ENCODE measurements around the gene ART3.

ART3 gene

GRCh38 chr4:76087007-76087769, 12.7 kb downstream of the ART3 start:
- Histone ChIP-seq H3K9me3 (ENCODE audit: severe bottlenecking) (no peaks in the 10 kb centered on the region), H3K4me3 (ENCODE audit: severe bottlenecking) (no peak overlapping the region), H3K36me3 (ENCODE audit: low read depth) (no peaks in the 10 kb centered on the region), H3K27ac (ENCODE audit: poor library complexity, severe bottlenecking) (no peak overlapping the region), H3K27me3 (ENCODE audit: insufficient read depth, poor library complexity, severe bottlenecking) (no peaks in the 10 kb centered on the region), H3K4me1 (ENCODE audit: insufficient read depth, poor library complexity, severe bottlenecking) (peaks cover 13% of the 10 kb centered on the region)
- DNase-seq (ENCODE audit: low spot score) (no peak), ATAC-seq (ENCODE audit: low read depth) (peak; percentile 53; the same call in 2 of the 3 replicates)
- TF ChIP-seq CTCF (IDR thresholded peaks at IDR 0.05; ENCODE audit: poor library complexity, severe bottlenecking): peak; percentile 89

DNA sequence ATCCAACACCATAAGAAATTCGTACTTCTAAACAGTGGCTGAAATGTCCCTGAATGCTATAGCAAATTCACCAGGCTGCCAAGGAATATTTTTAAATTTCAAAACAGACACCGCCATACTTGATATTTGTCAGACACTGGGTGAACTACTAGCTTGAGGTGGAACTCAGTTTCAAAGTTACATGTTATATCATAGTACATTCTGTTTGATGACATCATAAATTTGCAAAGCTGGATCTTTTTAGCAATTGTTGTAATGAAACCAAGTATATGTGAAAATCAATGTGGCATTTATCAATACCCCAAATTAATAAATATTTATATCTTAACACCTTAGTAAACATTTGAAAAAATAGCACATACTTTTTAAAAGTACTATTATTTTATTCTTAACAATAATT, 14.2 kb downstream of the ART3 start:
- H3K4me3 ChIP-seq (ENCODE audit: severe bottlenecking): no peak overlapping the region
- DNase-seq (ENCODE audit: low spot score): no peak
- no peak overlapping the region for H3K27ac ChIP-seq (ENCODE audit: poor library complexity, severe bottlenecking)
- H3K36me3 ChIP-seq (ENCODE audit: low read depth): no peaks in the 10 kb centered on the region
- no peak for ATAC-seq (ENCODE audit: low read depth)
- H3K4me1 ChIP-seq (ENCODE audit: insufficient read depth, poor library complexity, severe bottlenecking): peaks cover 13% of the 10 kb centered on the region
- H3K9me3 ChIP-seq (ENCODE audit: severe bottlenecking): no peaks in the 10 kb centered on the region
- no peak for TF ChIP-seq CTCF (IDR thresholded peaks at IDR 0.05; ENCODE audit: poor library complexity, severe bottlenecking)
- H3K27me3 ChIP-seq (ENCODE audit: insufficient read depth, poor library complexity, severe bottlenecking): no peaks in the 10 kb centered on the region

DNA sequence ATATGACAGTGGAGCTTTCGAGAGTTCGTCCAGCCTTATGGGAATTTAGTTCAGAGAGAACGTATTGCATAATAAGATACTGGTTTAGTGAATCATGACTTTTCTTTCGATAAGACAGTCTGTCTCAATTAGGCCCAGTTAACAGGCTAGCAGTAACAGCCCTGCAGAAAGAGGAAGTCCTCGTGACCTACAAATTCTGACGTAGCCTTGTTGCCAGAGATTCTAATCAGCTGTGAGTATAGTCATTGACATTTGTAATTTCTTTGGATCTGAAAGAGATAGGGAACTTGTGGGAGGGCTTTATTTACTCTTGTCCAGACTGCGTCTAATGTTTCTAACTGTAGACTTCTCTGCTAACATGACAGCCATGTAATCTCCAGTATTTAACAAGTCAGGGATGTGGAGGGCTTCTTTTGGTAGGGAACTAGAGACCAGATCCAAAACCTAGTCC, 15.8 kb downstream of the ART3 start:
- no peak for TF ChIP-seq CTCF (IDR thresholded peaks at IDR 0.05; ENCODE audit: poor library complexity, severe bottlenecking)
- peak overlapping the region; percentile 69 for H3K27ac ChIP-seq (ENCODE audit: poor library complexity, severe bottlenecking)
- H3K4me3 ChIP-seq (ENCODE audit: severe bottlenecking): no peak overlapping the region
- H3K4me1 ChIP-seq (ENCODE audit: insufficient read depth, poor library complexity, severe bottlenecking): peaks cover 13% of the 10 kb centered on the region
- DNase-seq (ENCODE audit: low spot score) (no peak), ATAC-seq (ENCODE audit: low read depth) (peak; percentile 83)
- H3K36me3 ChIP-seq (ENCODE audit: low read depth): no peaks in the 10 kb centered on the region
- no peaks in the 10 kb centered on the region for H3K27me3 ChIP-seq (ENCODE audit: insufficient read depth, poor library complexity, severe bottlenecking)
- no peaks in the 10 kb centered on the region for H3K9me3 ChIP-seq (ENCODE audit: severe bottlenecking)

DNA sequence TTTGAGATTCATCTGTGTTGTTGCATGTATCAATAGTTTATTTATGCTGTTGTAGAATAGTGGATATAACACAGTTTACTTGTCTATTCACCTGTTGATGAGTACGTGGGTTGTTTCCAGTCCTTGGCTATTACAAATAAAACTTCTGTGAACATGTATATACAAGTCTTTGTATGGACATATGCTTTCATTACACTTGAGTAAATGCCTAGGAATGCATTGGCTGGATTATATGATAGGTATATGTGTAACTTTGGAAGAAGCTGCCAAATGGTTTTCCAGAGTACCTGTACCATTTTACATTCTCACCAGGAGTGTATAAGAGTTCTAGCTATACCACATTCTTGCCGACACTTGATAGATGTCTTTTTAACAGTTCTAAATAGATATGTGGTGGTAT, 16.5 kb downstream of the ART3 start:
- DNase-seq (ENCODE audit: low spot score): no peak
- Histone ChIP-seq H3K36me3 (ENCODE audit: low read depth) (no peaks in the 10 kb centered on the region), H3K27ac (ENCODE audit: poor library complexity, severe bottlenecking) (peak overlapping the region; percentile 69), H3K27me3 (ENCODE audit: insufficient read depth, poor library complexity, severe bottlenecking) (no peaks in the 10 kb centered on the region), H3K9me3 (ENCODE audit: severe bottlenecking) (no peaks in the 10 kb centered on the region), H3K4me3 (ENCODE audit: severe bottlenecking) (no peak overlapping the region), H3K4me1 (ENCODE audit: insufficient read depth, poor library complexity, severe bottlenecking) (peaks cover 13% of the 10 kb centered on the region)
- no peak for TF ChIP-seq CTCF (IDR thresholded peaks at IDR 0.05; ENCODE audit: poor library complexity, severe bottlenecking)
- ATAC-seq (ENCODE audit: low read depth): peak; percentile 81

DNA sequence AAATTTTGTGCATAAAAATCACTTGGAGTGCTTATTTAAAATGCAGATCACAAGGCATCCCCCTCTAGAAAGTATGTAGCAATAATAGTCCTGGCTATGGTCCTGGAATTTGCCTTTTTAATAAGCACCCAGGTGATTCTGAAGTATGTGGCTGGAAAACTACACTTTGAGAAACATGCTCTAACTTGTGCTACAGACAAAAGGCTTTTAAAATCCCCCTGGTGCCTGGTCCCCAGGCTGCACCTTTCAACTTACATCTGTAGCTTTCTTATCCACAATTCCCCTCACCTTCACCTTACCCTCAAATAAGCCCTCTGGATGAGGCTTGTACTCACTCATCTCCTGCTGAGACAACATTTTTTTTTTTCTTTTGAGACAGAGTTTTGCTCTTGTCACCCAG, 21.1 kb downstream of the ART3 start:
- Histone ChIP-seq H3K27me3 (ENCODE audit: insufficient read depth, poor library complexity, severe bottlenecking) (no peaks in the 10 kb centered on the region), H3K4me3 (ENCODE audit: severe bottlenecking) (no peak overlapping the region), H3K9me3 (ENCODE audit: severe bottlenecking) (no peaks in the 10 kb centered on the region), H3K36me3 (ENCODE audit: low read depth) (no peaks in the 10 kb centered on the region), H3K27ac (ENCODE audit: poor library complexity, severe bottlenecking) (no peak overlapping the region), H3K4me1 (ENCODE audit: insufficient read depth, poor library complexity, severe bottlenecking) (peaks cover 4% of the 10 kb centered on the region)
- DNase-seq (ENCODE audit: low spot score) (no peak), ATAC-seq (ENCODE audit: low read depth) (no peak)
- TF ChIP-seq CTCF (IDR thresholded peaks at IDR 0.05; ENCODE audit: poor library complexity, severe bottlenecking): no peak

Measured in RWPE2 (cell line).